Activated naive CD8-positive, alpha-beta T cell treated with anti-CD3 and anti-CD28 coated beads for 36 hours (primary cell): ENCODE measurements around the gene COX6A2. TPM values are rescaled to one million over a fixed set of nuclear protein-coding genes. Genes with fewer than 3 reads are reported as not detected.
"Not testable (repeated sequence)": the region's sequence is repeated elsewhere in the genome, so short reads cannot be mapped to it uniquely, and the experiment has no call there.

Experiments
- DNase-seq: peaks from one replicate; pipeline ENCODE4 v3.0.0; 2021
- H3K27ac Mint-ChIP-seq: one replicate; pipeline ENCODE4 v1.8.0; 2022; ENCODE audit warnings: mild to moderate bottlenecking, moderate library complexity, mixed read lengths
- H3K27me3 Mint-ChIP-seq: one replicate; pipeline ENCODE4 v1.8.0; 2022; ENCODE audit warnings: mild to moderate bottlenecking, mixed read lengths
- H3K36me3 Mint-ChIP-seq: one replicate; pipeline ENCODE4 v1.8.0; 2021; ENCODE audit warnings: mild to moderate bottlenecking, mixed read lengths
- H3K4me1 Mint-ChIP-seq: one replicate; pipeline ENCODE4 v1.8.0; 2021; ENCODE audit warnings: mixed read lengths
- H3K4me3 Mint-ChIP-seq: one replicate; pipeline ENCODE4 v1.8.0; 2022; ENCODE audit warnings: mild to moderate bottlenecking, moderate library complexity, mixed read lengths
- H3K9me3 Mint-ChIP-seq: one replicate; pipeline ENCODE4 v1.8.0; 2022; ENCODE audit warnings: mixed read lengths
- total RNA-seq, 2 experiments: library from RNA; stranded (reverse); gene quantifications; one replicate each; pipeline ENCODE4 v1.2.3, GENCODE V29; 2021

Gene COX6A2
- total RNA-seq, 2 experiments from 2014 or later, result not detected

GRCh38 chr16:31430380-31431052 lies 2.4 kb upstream of the COX6A2 start:
- no peak for DNase-seq
- no peak overlapping the region for H3K27ac Mint-ChIP-seq

GRCh38 chr16:31429796-31430195 lies 1.6 kb upstream of the COX6A2 start:
- DNase-seq, result no peak
- Mint-ChIP-seq H3K9me3 (peaks cover 2% of the 10 kb centered on the region), H3K27ac (no peak overlapping the region), H3K4me1 (peaks cover 11% of the 10 kb centered on the region), H3K27me3 (peaks cover 12% of the 10 kb centered on the region), H3K4me3 (no peak overlapping the region), H3K36me3 (peaks cover 3% of the 10 kb centered on the region)

More at GRCh38 chr16:31430380-31431052, 2.4 kb upstream of the COX6A2 start:
- Mint-ChIP-seq H3K36me3 (peaks cover 3% of the 10 kb centered on the region), H3K9me3 (peaks cover 2% of the 10 kb centered on the region), H3K27me3 (peaks cover 9% of the 10 kb centered on the region), H3K4me1 (peaks cover 11% of the 10 kb centered on the region), H3K4me3 (no peak overlapping the region)

GRCh38 chr16:31429314-31429713 lies 1.2 kb upstream of the COX6A2 start:
- Mint-ChIP-seq H3K4me3 (no peak overlapping the region), H3K27ac (no peak overlapping the region), H3K36me3 (peaks cover 3% of the 10 kb centered on the region), H3K27me3 (peaks cover 13% of the 10 kb centered on the region), H3K4me1 (peaks cover 11% of the 10 kb centered on the region), H3K9me3 (peaks cover 2% of the 10 kb centered on the region)
- no peak for DNase-seq

GRCh38 chr16:31428638-31429247 lies 583 bp upstream of the COX6A2 start:
- no peak overlapping the region for H3K4me3 Mint-ChIP-seq
- peaks cover 17% of the 10 kb centered on the region for H3K27me3 Mint-ChIP-seq
- DNase-seq, result no peak
- peaks cover 2% of the 10 kb centered on the region for H3K9me3 Mint-ChIP-seq
- H3K4me1 Mint-ChIP-seq, result peaks cover 11% of the 10 kb centered on the region
- peaks cover 3% of the 10 kb centered on the region for H3K36me3 Mint-ChIP-seq
- H3K27ac Mint-ChIP-seq, result no peak overlapping the region

- peak; percentile 65 for DNase-seq
- H3K4me3 Mint-ChIP-seq, result no peak overlapping the region
- peaks cover 3% of the 10 kb centered on the region for H3K36me3 Mint-ChIP-seq
- H3K9me3 Mint-ChIP-seq, result peaks cover 2% of the 10 kb centered on the region
- peaks cover 15% of the 10 kb centered on the region for H3K4me1 Mint-ChIP-seq
- peaks cover 20% of the 10 kb centered on the region for H3K27me3 Mint-ChIP-seq
- H3K27ac Mint-ChIP-seq, result no peak overlapping the region
These were observed 500 bp downstream of the COX6A2 start for GRCh38 chr16:31427441-31428278.

- Mint-ChIP-seq H3K27me3 (peaks cover 20% of the 10 kb centered on the region), H3K27ac (no peak overlapping the region), H3K9me3 (peaks cover 2% of the 10 kb centered on the region), H3K36me3 (peaks cover 3% of the 10 kb centered on the region), H3K4me1 (peaks cover 20% of the 10 kb centered on the region), H3K4me3 (no peak overlapping the region)
- DNase-seq, result no peak
These were observed 4.4 kb downstream of the COX6A2 start for GRCh38 chr16:31423801-31424200.

GRCh38 chr16:31423241-31423640 lies 4.9 kb downstream of the COX6A2 start:
- Mint-ChIP-seq H3K4me1 (peaks cover 20% of the 10 kb centered on the region), H3K27me3 (peaks cover 22% of the 10 kb centered on the region), H3K36me3 (peaks cover 3% of the 10 kb centered on the region), H3K27ac (no peak overlapping the region), H3K4me3 (no peak overlapping the region), H3K9me3 (peaks cover 2% of the 10 kb centered on the region)
- no peak for DNase-seq

- Mint-ChIP-seq H3K36me3 (peaks cover 3% of the 10 kb centered on the region), H3K9me3 (peaks cover 5% of the 10 kb centered on the region), H3K4me1 (peaks cover 20% of the 10 kb centered on the region), H3K27me3 (peaks cover 28% of the 10 kb centered on the region), H3K27ac (peak overlapping the region; percentile 39), H3K4me3 (no peak overlapping the region)
- DNase-seq, result peak; percentile 75
These were observed 6.6 kb downstream of the COX6A2 start for GRCh38 chr16:31421587-31421986.

- Mint-ChIP-seq H3K36me3 (no peaks in the 10 kb centered on the region), H3K4me3 (peak overlapping the region; percentile 6), H3K4me1 (peaks cover 16% of the 10 kb centered on the region), H3K27ac (peak overlapping the region; percentile 23), H3K27me3 (peaks cover 22% of the 10 kb centered on the region), H3K9me3 (peaks cover 3% of the 10 kb centered on the region)
- DNase-seq, result peak; percentile 29
These were observed 8.1 kb downstream of the COX6A2 start for GRCh38 chr16:31420037-31420436.

- no peak for DNase-seq
- H3K27ac Mint-ChIP-seq, result no peak overlapping the region
- H3K9me3 Mint-ChIP-seq, result peaks cover 3% of the 10 kb centered on the region
- no peak overlapping the region for H3K4me3 Mint-ChIP-seq
- peaks cover 15% of the 10 kb centered on the region for H3K27me3 Mint-ChIP-seq
- peaks cover 12% of the 10 kb centered on the region for H3K4me1 Mint-ChIP-seq
- H3K36me3 Mint-ChIP-seq, result no peaks in the 10 kb centered on the region
These were observed 10.2 kb downstream of the COX6A2 start for GRCh38 chr16:31417916-31418315.

GRCh38 chr16:31417036-31417435 lies 11.1 kb downstream of the COX6A2 start:
- H3K4me3 Mint-ChIP-seq, H3K9me3 Mint-ChIP-seq, H3K27ac Mint-ChIP-seq, DNase-seq, H3K36me3 Mint-ChIP-seq: not testable (repeated sequence)
- H3K4me1 Mint-ChIP-seq, result peaks cover 12% of the 10 kb centered on the region
- peaks cover 15% of the 10 kb centered on the region for H3K27me3 Mint-ChIP-seq

- H3K4me1 Mint-ChIP-seq, result peaks cover 8% of the 10 kb centered on the region
- no peak overlapping the region for H3K27ac Mint-ChIP-seq
- peaks cover 3% of the 10 kb centered on the region for H3K9me3 Mint-ChIP-seq
- no peaks in the 10 kb centered on the region for H3K36me3 Mint-ChIP-seq
- DNase-seq, result no peak
- H3K27me3 Mint-ChIP-seq, result peaks cover 15% of the 10 kb centered on the region
- H3K4me3 Mint-ChIP-seq, result no peak overlapping the region
These were observed 11.8 kb downstream of the COX6A2 start for GRCh38 chr16:31416371-31416770.

- no peaks in the 10 kb centered on the region for H3K36me3 Mint-ChIP-seq
- no peak overlapping the region for H3K4me3 Mint-ChIP-seq
- H3K9me3 Mint-ChIP-seq, result peaks cover 3% of the 10 kb centered on the region
- no peaks in the 10 kb centered on the region for H3K4me1 Mint-ChIP-seq
- DNase-seq, result no peak
- H3K27me3 Mint-ChIP-seq, result peaks cover 15% of the 10 kb centered on the region
- no peak overlapping the region for H3K27ac Mint-ChIP-seq
These were observed 13.5 kb downstream of the COX6A2 start for GRCh38 chr16:31414706-31415105.

- no peak for DNase-seq
- H3K9me3 Mint-ChIP-seq, result peaks cover 3% of the 10 kb centered on the region
- H3K36me3 Mint-ChIP-seq, result no peaks in the 10 kb centered on the region
- peaks cover 15% of the 10 kb centered on the region for H3K27me3 Mint-ChIP-seq
- H3K4me1 Mint-ChIP-seq, result no peaks in the 10 kb centered on the region
- no peak overlapping the region for H3K27ac Mint-ChIP-seq
- no peak overlapping the region for H3K4me3 Mint-ChIP-seq
These were observed 14.2 kb downstream of the COX6A2 start for GRCh38 chr16:31413943-31414342.

- Mint-ChIP-seq H3K4me1 (no peaks in the 10 kb centered on the region), H3K27ac (no peak overlapping the region), H3K36me3 (no peaks in the 10 kb centered on the region), H3K27me3 (peaks cover 14% of the 10 kb centered on the region), H3K9me3 (peaks cover 3% of the 10 kb centered on the region), H3K4me3 (no peak overlapping the region)
- DNase-seq, result no peak
These were observed 14.8 kb downstream of the COX6A2 start for GRCh38 chr16:31413381-31413780.
